Measurements from ENCODE around the gene CCDC91. TPM values are rescaled to one million over a fixed set of nuclear protein-coding genes. Genes with fewer than 3 reads are reported as not detected.

CCDC91 gene
- total RNA-seq, 1 donor from 2014 or later = 13.5 TPM

DNA sequence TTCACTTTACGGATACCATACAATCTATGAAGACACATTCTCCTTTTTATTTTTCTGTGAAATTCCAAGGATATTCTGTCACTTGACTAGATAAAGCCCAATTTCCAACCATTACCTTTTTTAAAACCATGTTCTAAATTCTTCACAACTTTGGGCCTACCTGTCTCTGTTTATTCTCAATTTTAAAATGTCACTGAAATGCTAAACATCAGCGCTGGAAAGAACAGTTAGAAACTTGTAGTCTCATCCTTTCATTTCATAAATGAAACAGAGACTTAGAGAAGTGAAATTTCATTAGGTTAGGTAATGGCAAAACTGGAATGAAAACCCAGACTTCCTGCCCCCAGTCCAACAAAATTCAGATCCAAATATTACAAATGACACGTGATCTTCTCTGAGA, 396.2 kb downstream of the CCDC91 start:
- intact Hi-C loops (cut with DNase I) = no loop called here
- no peak for DNase-seq (ENCODE audit: low spot score in 2 of 2)
- no peak overlapping the region for H3K4me3 ChIP-seq
- TF ChIP-seq, protein P1, sequence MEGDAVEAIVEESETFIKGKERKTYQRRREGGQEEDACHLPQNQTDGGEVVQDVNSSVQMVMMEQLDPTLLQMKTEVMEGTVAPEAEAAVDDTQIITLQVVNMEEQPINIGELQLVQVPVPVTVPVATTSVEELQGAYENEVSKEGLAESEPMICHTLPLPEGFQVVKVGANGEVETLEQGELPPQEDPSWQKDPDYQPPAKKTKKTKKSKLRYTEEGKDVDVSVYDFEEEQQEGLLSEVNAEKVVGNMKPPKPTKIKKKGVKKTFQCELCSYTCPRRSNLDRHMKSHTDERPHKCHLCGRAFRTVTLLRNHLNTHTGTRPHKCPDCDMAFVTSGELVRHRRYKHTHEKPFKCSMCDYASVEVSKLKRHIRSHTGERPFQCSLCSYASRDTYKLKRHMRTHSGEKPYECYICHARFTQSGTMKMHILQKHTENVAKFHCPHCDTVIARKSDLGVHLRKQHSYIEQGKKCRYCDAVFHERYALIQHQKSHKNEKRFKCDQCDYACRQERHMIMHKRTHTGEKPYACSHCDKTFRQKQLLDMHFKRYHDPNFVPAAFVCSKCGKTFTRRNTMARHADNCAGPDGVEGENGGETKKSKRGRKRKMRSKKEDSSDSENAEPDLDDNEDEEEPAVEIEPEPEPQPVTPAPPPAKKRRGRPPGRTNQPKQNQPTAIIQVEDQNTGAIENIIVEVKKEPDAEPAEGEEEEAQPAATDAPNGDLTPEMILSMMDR (IDR thresholded peaks at IDR 0.05) = no peak
- no peaks in the 10 kb centered on the region for H3K36me3 ChIP-seq
- H3K27me3 ChIP-seq = no peaks in the 10 kb centered on the region
- H3K4me1 ChIP-seq = no peaks in the 10 kb centered on the region
- H3K9me3 ChIP-seq = no peaks in the 10 kb centered on the region
- no peak overlapping the region for H3K27ac ChIP-seq

DNA sequence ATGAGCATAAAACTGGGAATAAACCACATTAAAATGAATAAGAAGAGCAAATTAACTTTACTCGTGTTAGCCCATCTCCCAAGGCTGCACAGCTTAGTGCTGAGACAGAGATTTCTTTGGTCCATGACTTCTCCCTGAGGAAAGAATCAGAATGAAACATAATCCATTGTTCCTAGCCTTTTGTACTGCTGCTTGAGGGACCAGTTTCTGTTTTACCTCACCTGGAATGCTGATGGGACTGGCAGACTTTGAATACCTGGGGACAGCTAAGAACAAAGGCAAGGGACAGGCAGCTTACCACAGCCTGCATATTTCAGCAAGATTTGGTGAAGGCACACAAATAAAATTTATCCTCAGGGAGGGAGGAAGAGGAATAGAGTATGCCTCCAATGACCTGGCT, 401.6 kb downstream of the CCDC91 start:
- Histone ChIP-seq H3K9me3 (peaks cover 4 to 12% of the 10 kb centered on the region in 2 donors), H3K4me1 (no peaks in the 10 kb centered on the region), H3K4me3 (no peak overlapping the region), H3K27me3 (no peaks in the 10 kb centered on the region), H3K27ac (no peak overlapping the region), H3K36me3 (no peaks in the 10 kb centered on the region)
- TF ChIP-seq, protein P1 (IDR thresholded peaks at IDR 0.05) = no peak
- no peak for DNase-seq (ENCODE audit: low spot score in 2 of 2)
- intact Hi-C loops (cut with DNase I) = no loop called here

Other genes starting within 250 kb of the CCDC91 start
- gene PTHLH, start 217.7 kb upstream of the CCDC91 start, total RNA-seq = not detected